ENCODE measurements around the gene METAP2.

The METAP2 gene

DNA sequence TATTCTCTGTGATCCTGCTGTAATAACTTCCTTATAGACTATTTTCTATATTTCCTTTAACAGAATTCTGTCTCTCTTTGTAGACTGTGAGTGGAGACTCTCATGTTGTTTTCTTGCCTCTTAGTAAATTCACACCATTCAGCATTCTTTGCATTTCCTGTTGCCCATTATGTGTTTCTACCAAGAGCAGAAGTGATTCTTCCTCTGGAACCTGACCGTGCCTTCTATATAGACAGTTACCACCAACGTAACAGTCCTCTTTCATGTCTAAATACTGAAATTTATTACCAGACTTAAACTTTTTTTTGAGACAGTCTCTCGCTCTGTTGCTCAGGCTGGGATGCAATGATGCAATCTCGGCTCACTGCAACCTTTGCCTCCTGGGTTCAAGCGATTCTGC lies 31.1 kb downstream of the METAP2 start:
- Histone ChIP-seq H3K4me3 (ENCODE audit: insufficient read depth, low read depth, low read length, poor library complexity, severe bottlenecking) (no peak overlapping the region), H3K4me1 (ENCODE audit: control insufficient read depth, insufficient read depth, low read length, poor library complexity, severe bottlenecking) (no peaks in the 10 kb centered on the region), H3K27me3 (replicated peaks; ENCODE audit: control insufficient read depth, insufficient read depth, low read length, poor library complexity, severe bottlenecking) (no peaks in the 10 kb centered on the region), H3K9me3 (ENCODE audit: control insufficient read depth, low read length) (no peaks in the 10 kb centered on the region), H3K36me3 (ENCODE audit: control insufficient read depth, insufficient read depth, low read length) (peaks cover 58% of the 10 kb centered on the region), H3K27ac (ENCODE audit: insufficient read depth, low read length, poor library complexity, severe bottlenecking) (no peak overlapping the region)
- DNase-seq: no peak

GRCh38 chr12:95506707-95507523 lies 33.0 kb downstream of the METAP2 start:
- no peak overlapping the region for H3K27ac ChIP-seq (ENCODE audit: insufficient read depth, low read length, poor library complexity, severe bottlenecking)
- no peak for DNase-seq
- H3K4me1 ChIP-seq (ENCODE audit: control insufficient read depth, insufficient read depth, low read length, poor library complexity, severe bottlenecking): no peaks in the 10 kb centered on the region
- no peaks in the 10 kb centered on the region for H3K27me3 ChIP-seq (replicated peaks; ENCODE audit: control insufficient read depth, insufficient read depth, low read length, poor library complexity, severe bottlenecking)
- H3K4me3 ChIP-seq (ENCODE audit: insufficient read depth, low read depth, low read length, poor library complexity, severe bottlenecking): no peak overlapping the region
- H3K36me3 ChIP-seq (ENCODE audit: control insufficient read depth, insufficient read depth, low read length): peaks cover 70% of the 10 kb centered on the region
- H3K9me3 ChIP-seq (ENCODE audit: control insufficient read depth, low read length): no peaks in the 10 kb centered on the region

- Histone ChIP-seq H3K4me1 (ENCODE audit: control insufficient read depth, insufficient read depth, low read length, poor library complexity, severe bottlenecking) (no peaks in the 10 kb centered on the region), H3K27me3 (replicated peaks; ENCODE audit: control insufficient read depth, insufficient read depth, low read length, poor library complexity, severe bottlenecking) (no peaks in the 10 kb centered on the region), H3K9me3 (ENCODE audit: control insufficient read depth, low read length) (no peaks in the 10 kb centered on the region), H3K4me3 (ENCODE audit: insufficient read depth, low read depth, low read length, poor library complexity, severe bottlenecking) (no peak overlapping the region), H3K27ac (ENCODE audit: insufficient read depth, low read length, poor library complexity, severe bottlenecking) (no peak overlapping the region), H3K36me3 (ENCODE audit: control insufficient read depth, insufficient read depth, low read length) (peaks cover 80% of the 10 kb centered on the region)
- no peak for DNase-seq
Measured at GRCh38 chr12:95509300-95509699, 35.3 kb downstream of the METAP2 start.

DNA sequence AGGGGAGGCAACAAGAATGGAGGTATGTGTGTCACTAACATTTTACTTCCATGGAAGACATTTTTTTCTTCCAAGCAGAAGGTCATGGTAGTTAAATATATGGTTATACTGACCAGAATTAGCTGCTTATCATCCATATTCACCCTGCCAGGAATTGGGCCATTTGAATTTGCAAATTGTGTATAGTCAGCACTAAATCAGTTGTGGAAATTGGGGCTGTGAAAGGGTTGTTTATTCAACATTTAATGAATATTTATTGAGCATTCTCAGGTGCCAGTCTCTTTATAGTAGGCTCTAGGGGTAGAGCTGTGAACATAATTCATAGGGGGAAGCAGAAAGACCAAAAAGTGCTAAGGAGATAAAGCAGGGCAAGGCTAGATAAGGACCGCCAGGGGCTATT lies 38.0 kb downstream of the METAP2 start:
- H3K4me1 ChIP-seq (ENCODE audit: control insufficient read depth, insufficient read depth, low read length, poor library complexity, severe bottlenecking): no peaks in the 10 kb centered on the region
- no peaks in the 10 kb centered on the region for H3K9me3 ChIP-seq (ENCODE audit: control insufficient read depth, low read length)
- no peaks in the 10 kb centered on the region for H3K27me3 ChIP-seq (replicated peaks; ENCODE audit: control insufficient read depth, insufficient read depth, low read length, poor library complexity, severe bottlenecking)
- peaks cover 75% of the 10 kb centered on the region for H3K36me3 ChIP-seq (ENCODE audit: control insufficient read depth, insufficient read depth, low read length)
- H3K27ac ChIP-seq (ENCODE audit: insufficient read depth, low read length, poor library complexity, severe bottlenecking): no peak overlapping the region
- H3K4me3 ChIP-seq (ENCODE audit: insufficient read depth, low read depth, low read length, poor library complexity, severe bottlenecking): no peak overlapping the region
- no peak for DNase-seq

- no peak overlapping the region for H3K4me3 ChIP-seq (ENCODE audit: insufficient read depth, low read depth, low read length, poor library complexity, severe bottlenecking)
- H3K9me3 ChIP-seq (ENCODE audit: control insufficient read depth, low read length): no peaks in the 10 kb centered on the region
- no peak for DNase-seq
- no peaks in the 10 kb centered on the region for H3K4me1 ChIP-seq (ENCODE audit: control insufficient read depth, insufficient read depth, low read length, poor library complexity, severe bottlenecking)
- H3K27me3 ChIP-seq (replicated peaks; ENCODE audit: control insufficient read depth, insufficient read depth, low read length, poor library complexity, severe bottlenecking): no peaks in the 10 kb centered on the region
- H3K36me3 ChIP-seq (ENCODE audit: control insufficient read depth, insufficient read depth, low read length): peaks cover 60% of the 10 kb centered on the region
- no peak overlapping the region for H3K27ac ChIP-seq (ENCODE audit: insufficient read depth, low read length, poor library complexity, severe bottlenecking)
Measured at GRCh38 chr12:95513599-95513998, 39.6 kb downstream of the METAP2 start.

DNA sequence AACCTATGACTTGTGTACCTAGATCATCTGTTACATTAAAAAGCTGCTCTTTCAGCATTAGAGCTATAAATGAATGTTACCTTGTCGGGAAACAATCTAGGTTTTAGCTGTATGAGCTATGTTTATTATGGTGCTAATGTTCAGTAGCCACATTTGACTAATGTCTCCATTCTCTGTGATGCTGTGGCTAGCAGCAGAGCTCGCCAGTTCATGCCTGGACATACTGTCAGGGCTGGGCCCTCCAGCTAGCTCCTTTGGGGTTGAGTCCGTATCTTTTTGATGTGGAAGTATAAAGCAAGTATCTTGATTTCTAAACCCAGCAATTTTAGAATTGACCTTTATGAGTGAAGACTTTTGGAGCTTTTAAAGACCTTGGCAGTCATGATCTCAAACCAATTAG lies 41.2 kb downstream of the METAP2 start:
- Histone ChIP-seq H3K27ac (ENCODE audit: insufficient read depth, low read length, poor library complexity, severe bottlenecking) (no peak overlapping the region), H3K4me3 (ENCODE audit: insufficient read depth, low read depth, low read length, poor library complexity, severe bottlenecking) (no peak overlapping the region), H3K4me1 (ENCODE audit: control insufficient read depth, insufficient read depth, low read length, poor library complexity, severe bottlenecking) (no peaks in the 10 kb centered on the region), H3K9me3 (ENCODE audit: control insufficient read depth, low read length) (no peaks in the 10 kb centered on the region), H3K36me3 (ENCODE audit: control insufficient read depth, insufficient read depth, low read length) (peaks cover 48% of the 10 kb centered on the region), H3K27me3 (replicated peaks; ENCODE audit: control insufficient read depth, insufficient read depth, low read length, poor library complexity, severe bottlenecking) (no peaks in the 10 kb centered on the region)
- no peak for DNase-seq

DNA sequence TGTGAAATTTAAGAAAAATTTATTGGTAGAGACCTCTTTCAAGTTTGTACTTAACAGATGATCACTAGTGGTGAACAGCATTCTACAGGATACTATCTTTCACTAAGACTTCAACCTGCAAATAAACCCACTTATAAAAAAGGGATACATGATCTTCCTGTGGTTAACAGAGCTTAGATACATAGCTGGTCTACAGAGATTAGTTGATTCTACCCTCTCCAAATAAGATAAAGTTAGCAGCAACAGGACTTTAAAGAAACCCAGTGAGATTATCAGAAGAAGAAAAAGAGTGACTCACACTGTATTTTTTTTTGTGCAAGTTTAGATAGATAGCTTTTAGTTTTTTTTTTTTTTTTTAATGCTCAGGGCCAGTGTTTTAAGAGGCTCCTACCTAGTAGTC lies 42.8 kb downstream of the METAP2 start:
- peaks cover 32% of the 10 kb centered on the region for H3K36me3 ChIP-seq (ENCODE audit: control insufficient read depth, insufficient read depth, low read length)
- no peaks in the 10 kb centered on the region for H3K27me3 ChIP-seq (replicated peaks; ENCODE audit: control insufficient read depth, insufficient read depth, low read length, poor library complexity, severe bottlenecking)

GRCh38 chr12:95517246-95517645 lies 43.3 kb downstream of the METAP2 start:
- no peak overlapping the region for H3K27ac ChIP-seq (ENCODE audit: insufficient read depth, low read length, poor library complexity, severe bottlenecking)
- H3K4me3 ChIP-seq (ENCODE audit: insufficient read depth, low read depth, low read length, poor library complexity, severe bottlenecking): no peak overlapping the region
- no peaks in the 10 kb centered on the region for H3K27me3 ChIP-seq (replicated peaks; ENCODE audit: control insufficient read depth, insufficient read depth, low read length, poor library complexity, severe bottlenecking)
- no peaks in the 10 kb centered on the region for H3K9me3 ChIP-seq (ENCODE audit: control insufficient read depth, low read length)
- no peak for DNase-seq
- H3K36me3 ChIP-seq (ENCODE audit: control insufficient read depth, insufficient read depth, low read length): peaks cover 28% of the 10 kb centered on the region
- no peaks in the 10 kb centered on the region for H3K4me1 ChIP-seq (ENCODE audit: control insufficient read depth, insufficient read depth, low read length, poor library complexity, severe bottlenecking)

More for the DNA sequence above, 42.8 kb downstream of the METAP2 start:
- Histone ChIP-seq H3K9me3 (ENCODE audit: control insufficient read depth, low read length) (no peaks in the 10 kb centered on the region), H3K4me3 (ENCODE audit: insufficient read depth, low read depth, low read length, poor library complexity, severe bottlenecking) (no peak overlapping the region), H3K27ac (ENCODE audit: insufficient read depth, low read length, poor library complexity, severe bottlenecking) (no peak overlapping the region), H3K4me1 (ENCODE audit: control insufficient read depth, insufficient read depth, low read length, poor library complexity, severe bottlenecking) (no peaks in the 10 kb centered on the region)
- DNase-seq: no peak

DNA sequence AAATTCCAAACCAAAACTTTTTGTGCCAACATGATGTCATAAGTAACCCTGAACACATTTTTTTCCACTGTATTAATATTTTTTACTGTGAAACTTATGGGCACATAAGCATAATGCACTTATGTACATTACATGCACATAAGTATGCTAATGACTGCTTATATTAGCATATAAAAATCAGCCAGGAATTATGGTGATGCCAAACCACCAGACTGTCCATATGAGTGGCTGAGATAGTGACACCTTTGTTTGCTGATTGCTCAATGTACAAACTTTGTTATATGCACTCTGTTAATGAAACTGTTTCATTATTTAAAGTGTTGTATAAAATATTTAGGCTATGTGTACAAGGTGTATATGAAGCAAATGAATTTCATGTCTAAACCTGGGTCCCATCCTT lies 45.0 kb downstream of the METAP2 start:
- no peaks in the 10 kb centered on the region for H3K9me3 ChIP-seq (ENCODE audit: control insufficient read depth, low read length)
- H3K27me3 ChIP-seq (replicated peaks; ENCODE audit: control insufficient read depth, insufficient read depth, low read length, poor library complexity, severe bottlenecking): no peaks in the 10 kb centered on the region
- DNase-seq: no peak
- no peaks in the 10 kb centered on the region for H3K4me1 ChIP-seq (ENCODE audit: control insufficient read depth, insufficient read depth, low read length, poor library complexity, severe bottlenecking)
- no peak overlapping the region for H3K4me3 ChIP-seq (ENCODE audit: insufficient read depth, low read depth, low read length, poor library complexity, severe bottlenecking)
- H3K36me3 ChIP-seq (ENCODE audit: control insufficient read depth, insufficient read depth, low read length): peaks cover 11% of the 10 kb centered on the region
- H3K27ac ChIP-seq (ENCODE audit: insufficient read depth, low read length, poor library complexity, severe bottlenecking): no peak overlapping the region

GRCh38 chr12:95520816-95521215 lies 46.9 kb downstream of the METAP2 start:
- H3K4me1 ChIP-seq (ENCODE audit: control insufficient read depth, insufficient read depth, low read length, poor library complexity, severe bottlenecking): no peaks in the 10 kb centered on the region
- no peaks in the 10 kb centered on the region for H3K9me3 ChIP-seq (ENCODE audit: control insufficient read depth, low read length)
- no peak overlapping the region for H3K27ac ChIP-seq (ENCODE audit: insufficient read depth, low read length, poor library complexity, severe bottlenecking)
- no peaks in the 10 kb centered on the region for H3K27me3 ChIP-seq (replicated peaks; ENCODE audit: control insufficient read depth, insufficient read depth, low read length, poor library complexity, severe bottlenecking)
- H3K4me3 ChIP-seq (ENCODE audit: insufficient read depth, low read depth, low read length, poor library complexity, severe bottlenecking): no peak overlapping the region
- H3K36me3 ChIP-seq (ENCODE audit: control insufficient read depth, insufficient read depth, low read length): no peaks in the 10 kb centered on the region
- no peak for DNase-seq

Measured in effector memory CD4-positive, alpha-beta T cell (primary cell).